HFF-Myc (cell line): ENCODE measurements around the gene DNAJC8.

Experiments
- DNase-seq: peaks from one replicate; pipeline ENCODE4 v3.0.0-alpha.2; 2011; ENCODE audit warnings: low read depth; ENCODE audit errors: extremely low read depth
- H3K4me3 ChIP-seq: replicated peaks from 2 replicates; pipeline ENCODE4 v1.5.1; 2011; ENCODE audit warnings: low read depth, mild to moderate bottlenecking, control low read depth, low read length
- CTCF ChIP-seq: IDR thresholded peaks from 2 replicates; pipeline ENCODE4 v1.5.1; 2012; ENCODE audit warnings: mild to moderate bottlenecking, low read depth, low read length, control low read depth; ENCODE audit errors: missing control alignments

The DNAJC8 gene

GRCh38 chr1:28157894-28158293, 74.9 kb downstream of the DNAJC8 start:
- no peak overlapping the region for H3K4me3 ChIP-seq
- TF ChIP-seq CTCF, result no peak
- DNase-seq, result no peak

- no peak overlapping the region for H3K4me3 ChIP-seq
- no peak for TF ChIP-seq CTCF
- no peak for DNase-seq
Measured at GRCh38 chr1:28156821-28157220, 76.0 kb downstream of the DNAJC8 start.

- DNase-seq, result no peak
- TF ChIP-seq CTCF, result no peak
- no peak overlapping the region for H3K4me3 ChIP-seq
Measured at GRCh38 chr1:28155628-28156027, 77.2 kb downstream of the DNAJC8 start.

- TF ChIP-seq CTCF, result no peak
- DNase-seq, result no peak
- H3K4me3 ChIP-seq, result no peak overlapping the region
Measured at GRCh38 chr1:28154078-28154594, 78.7 kb downstream of the DNAJC8 start.
